AG10803 (cell line): Measurements from ENCODE around the gene DLGAP1.
"Not testable (repeated sequence)": the region's sequence is repeated elsewhere in the genome, so short reads cannot be mapped to it uniquely, and the experiment has no call there.

Experiments used
- DNase-seq: peaks from one replicate; pipeline ENCODE4 v3.0.0; 2010; ENCODE audit warnings: low read depth
- H3K4me3 ChIP-seq: 2 replicates; pipeline ENCODE4 v1.5.1; 2011; ENCODE audit warnings: mild to moderate bottlenecking, low read length, control low read depth
- TF ChIP-seq, protein P1 (sequence below): conservative IDR thresholded peaks from 2 replicates; pipeline ENCODE4 v1.5.1; 2011; ENCODE audit warnings: mild to moderate bottlenecking, low read length, control low read depth, inconsistent platforms

Gene DLGAP1

DNA sequence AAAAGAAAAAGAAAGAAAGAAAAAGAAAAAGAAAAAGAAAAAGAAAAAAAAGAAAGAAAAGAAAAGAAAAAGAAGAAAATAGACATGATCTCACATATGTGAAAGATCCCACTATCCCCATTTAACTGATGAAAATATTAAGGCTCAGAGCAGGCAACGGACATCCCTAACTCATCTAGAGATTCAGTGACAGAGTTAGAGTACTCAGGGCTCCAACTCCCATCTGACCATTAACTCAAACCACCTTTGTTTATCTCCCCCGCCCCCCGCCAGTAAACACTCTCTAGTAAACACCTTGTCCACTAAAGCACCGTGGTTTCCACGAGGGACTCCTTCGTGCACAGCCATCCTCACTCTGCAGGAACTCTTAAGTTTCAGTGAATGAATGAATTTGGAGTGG, 862.2 kb downstream of the DLGAP1 start:
- TF ChIP-seq, protein P1, sequence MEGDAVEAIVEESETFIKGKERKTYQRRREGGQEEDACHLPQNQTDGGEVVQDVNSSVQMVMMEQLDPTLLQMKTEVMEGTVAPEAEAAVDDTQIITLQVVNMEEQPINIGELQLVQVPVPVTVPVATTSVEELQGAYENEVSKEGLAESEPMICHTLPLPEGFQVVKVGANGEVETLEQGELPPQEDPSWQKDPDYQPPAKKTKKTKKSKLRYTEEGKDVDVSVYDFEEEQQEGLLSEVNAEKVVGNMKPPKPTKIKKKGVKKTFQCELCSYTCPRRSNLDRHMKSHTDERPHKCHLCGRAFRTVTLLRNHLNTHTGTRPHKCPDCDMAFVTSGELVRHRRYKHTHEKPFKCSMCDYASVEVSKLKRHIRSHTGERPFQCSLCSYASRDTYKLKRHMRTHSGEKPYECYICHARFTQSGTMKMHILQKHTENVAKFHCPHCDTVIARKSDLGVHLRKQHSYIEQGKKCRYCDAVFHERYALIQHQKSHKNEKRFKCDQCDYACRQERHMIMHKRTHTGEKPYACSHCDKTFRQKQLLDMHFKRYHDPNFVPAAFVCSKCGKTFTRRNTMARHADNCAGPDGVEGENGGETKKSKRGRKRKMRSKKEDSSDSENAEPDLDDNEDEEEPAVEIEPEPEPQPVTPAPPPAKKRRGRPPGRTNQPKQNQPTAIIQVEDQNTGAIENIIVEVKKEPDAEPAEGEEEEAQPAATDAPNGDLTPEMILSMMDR, result no peak
- H3K4me3 ChIP-seq, result no peak overlapping the region; the same call in 1 of the 2 replicates
- no peak for DNase-seq

DNA sequence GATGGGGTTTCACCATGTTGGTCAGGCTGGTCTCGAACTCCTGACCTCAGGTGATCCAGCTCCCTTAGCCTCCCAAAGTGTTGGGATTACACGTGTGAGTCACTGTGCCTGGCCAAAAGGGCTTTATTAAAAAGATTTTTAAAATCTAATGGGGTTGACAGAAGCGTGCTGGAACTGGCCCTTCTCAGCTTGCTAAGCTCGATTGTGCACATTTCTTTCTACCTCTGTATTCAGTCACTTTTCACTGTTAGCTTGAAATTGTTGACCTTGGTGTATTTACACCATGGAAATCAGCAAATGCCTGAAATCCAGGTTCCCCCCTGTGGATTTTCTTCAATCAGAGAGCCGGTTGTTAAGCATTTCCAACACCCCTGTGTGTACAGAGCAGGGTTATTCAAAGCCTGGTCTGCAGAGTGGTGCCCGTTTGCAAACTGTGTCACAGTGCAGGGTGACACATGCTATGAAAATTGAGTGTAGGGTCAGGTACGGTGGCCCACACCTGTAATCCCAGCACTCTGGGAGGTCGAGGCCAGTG, 864.9 kb downstream of the DLGAP1 start:
- TF ChIP-seq, protein P1, result no peak
- no peak for DNase-seq
- H3K4me3 ChIP-seq, result no peak overlapping the region

DNA sequence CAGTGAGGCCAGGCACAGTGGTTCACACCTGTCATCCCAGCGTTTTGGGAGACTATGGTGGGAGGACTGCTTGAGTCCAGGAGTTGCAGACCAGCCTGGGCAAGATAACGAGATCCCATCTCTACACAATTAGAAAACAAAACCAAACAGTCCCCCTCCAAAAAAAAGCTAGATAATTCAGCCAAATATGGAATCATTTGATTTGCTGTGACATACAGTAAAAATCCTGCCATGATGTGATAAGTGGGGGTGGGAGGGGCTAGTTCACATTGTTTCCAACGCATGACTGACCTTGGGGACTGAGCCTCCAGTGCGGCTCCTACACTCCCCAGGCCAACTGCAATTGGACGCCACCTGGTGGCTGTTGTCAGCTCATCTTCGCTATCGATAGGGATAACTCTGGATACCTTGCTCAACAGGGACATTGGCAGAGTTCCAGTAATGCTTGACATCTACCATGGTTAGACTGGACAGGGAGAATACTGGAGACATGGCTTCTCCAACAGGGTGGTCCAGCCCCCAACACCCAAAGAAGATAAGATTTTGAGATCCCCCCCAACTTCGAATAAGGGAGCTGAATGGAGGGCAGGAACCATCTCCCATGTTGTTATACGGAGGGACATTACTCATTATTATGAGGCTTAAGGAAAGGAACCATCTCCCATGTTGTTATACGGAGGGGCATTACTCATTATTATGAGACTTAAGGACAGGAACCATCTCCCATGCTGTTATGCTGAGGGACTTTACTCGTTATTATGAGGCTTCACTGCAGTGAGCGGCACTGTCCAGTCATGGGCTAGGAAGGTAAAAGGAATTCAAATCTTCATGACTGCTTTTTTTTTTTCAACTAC, 869.2 kb downstream of the DLGAP1 start:
- TF ChIP-seq, protein P1, result peak; percentile 84
- no peak overlapping the region for H3K4me3 ChIP-seq
- DNase-seq, result peak; percentile 83

DNA sequence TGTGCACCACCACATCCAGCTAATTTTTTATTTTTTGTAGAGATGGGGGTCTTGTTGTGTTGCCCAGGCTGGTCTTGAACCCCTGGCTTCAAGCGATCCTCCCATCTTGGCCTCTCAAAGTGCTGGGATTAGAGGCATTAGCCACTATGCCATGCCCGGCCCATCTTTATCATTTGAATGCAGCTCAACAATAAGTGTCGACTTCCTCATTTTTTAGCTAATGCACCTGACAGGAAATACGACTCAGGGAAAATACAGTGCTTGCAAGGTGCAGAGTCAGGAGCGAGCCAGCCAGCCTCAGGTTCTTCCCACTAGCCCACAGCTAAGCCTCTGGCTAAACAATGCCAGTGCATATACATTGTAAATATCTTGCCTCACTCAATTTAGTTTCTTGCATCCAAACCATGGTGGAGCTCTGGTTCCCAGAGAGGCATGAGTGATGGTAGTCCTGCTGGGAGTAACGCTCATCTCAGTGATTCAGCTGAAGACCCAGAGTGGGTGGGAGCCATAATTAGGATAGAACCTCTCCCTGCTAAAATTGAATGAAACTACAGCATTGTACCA, 870.1 kb downstream of the DLGAP1 start:
- TF ChIP-seq, protein P1, result no peak
- no peak overlapping the region for H3K4me3 ChIP-seq
- no peak for DNase-seq

DNA sequence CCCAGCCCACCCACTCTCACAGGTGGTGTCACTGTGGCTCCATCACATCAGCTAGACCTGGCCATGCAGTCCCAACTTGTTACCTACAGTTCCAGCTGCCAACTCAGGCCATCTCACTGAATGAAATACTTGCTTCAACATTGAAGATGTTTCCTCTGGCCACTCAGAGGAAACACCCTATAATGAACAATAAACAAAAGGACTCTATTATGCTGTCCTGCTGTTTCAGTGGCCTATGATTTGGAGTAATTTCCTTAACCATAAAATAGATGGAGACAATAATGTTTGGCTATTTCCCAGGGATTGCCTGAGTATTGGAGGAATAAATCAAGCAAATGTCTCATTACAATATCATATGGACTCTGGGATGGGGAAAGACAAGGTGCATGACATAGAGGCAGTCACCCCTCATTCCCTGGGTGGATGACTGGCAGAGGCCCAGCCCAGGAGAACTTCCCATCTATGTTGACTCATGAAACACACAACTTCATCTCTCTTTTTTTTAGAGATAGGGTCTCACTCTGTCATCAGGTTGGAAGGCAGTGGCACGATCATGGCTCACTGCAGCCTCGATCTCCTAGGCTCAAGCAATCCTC, 870.7 kb downstream of the DLGAP1 start:
- DNase-seq, result no peak
- TF ChIP-seq, protein P1, result no peak
- no peak overlapping the region for H3K4me3 ChIP-seq

DNA sequence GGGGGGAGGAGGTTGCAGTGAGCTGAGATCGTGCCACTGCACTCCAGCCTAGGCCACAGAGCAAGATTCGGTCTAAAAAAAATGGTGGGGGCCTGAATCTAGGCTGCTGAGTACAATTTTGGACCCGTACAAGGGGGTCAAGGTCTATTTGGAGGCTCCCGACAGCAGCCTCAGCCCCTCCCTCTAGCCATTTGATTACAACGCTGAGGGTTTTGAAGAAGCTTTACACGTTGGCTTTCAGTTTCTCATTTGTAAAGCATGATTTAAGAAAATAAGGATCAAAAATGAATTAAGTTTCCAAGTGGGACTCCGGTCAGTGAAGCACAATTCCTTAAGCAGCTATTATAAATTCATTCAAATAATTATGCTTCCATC, 871.2 kb downstream of the DLGAP1 start:
- TF ChIP-seq, protein P1, result no peak
- no peak overlapping the region for H3K4me3 ChIP-seq
- no peak for DNase-seq

DNA sequence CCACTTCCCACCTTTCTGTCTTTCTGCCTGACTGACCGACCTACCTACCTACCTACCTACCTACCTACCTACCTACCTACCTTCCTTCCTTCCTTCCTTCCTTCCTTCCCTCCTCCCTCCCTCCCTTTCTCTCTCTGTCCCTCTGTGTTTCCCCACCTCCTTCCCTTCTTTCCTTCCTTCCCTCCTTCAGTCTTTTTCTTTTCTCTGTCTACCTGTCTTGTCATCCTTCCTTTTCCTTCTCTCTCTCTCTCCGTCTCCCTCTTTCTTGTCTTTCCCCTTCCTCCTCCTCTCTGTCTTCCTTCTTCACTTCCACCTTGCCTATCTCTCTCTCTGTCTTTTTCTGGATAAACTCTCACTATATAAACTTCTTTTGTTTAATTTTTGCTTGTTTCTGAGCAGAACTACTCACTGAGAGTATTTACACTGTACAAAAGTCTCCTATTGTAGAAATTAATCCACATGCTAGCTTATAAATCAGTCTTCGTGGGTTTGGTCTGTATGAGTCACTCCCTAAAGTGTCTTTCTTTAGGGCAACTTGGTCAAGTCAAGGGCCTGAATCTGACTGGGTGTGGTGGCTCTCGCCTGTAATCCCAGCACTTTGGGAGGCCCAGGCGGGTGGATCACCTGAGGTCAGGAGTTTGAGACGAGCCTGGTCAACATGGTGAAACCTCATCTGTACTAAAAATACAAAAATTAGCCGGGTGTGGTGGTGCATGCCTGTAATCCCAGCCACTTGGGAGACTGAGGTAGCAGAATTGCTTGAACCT, 871.8 kb downstream of the DLGAP1 start:
- H3K4me3 ChIP-seq, result not testable (repeated sequence)
- peak; percentile 38 for DNase-seq
